Peyer's patch (tissue), 4 donors: Measurements from ENCODE around the gene RAB3GAP1.

Experiments used
- POLR2A ChIP-seq, 2 donors: fragments of 450-650 bp; IDR thresholded peaks; one replicate each; pipeline ENCODE4 v1.5.1; 2017; ENCODE audit warnings: antibody characterized with exemption in 2 of 2, mild to moderate bottlenecking in 2 of 2, moderate library complexity in 2 of 2
- TF ChIP-seq, protein P1 (sequence below), 6 experiments: fragments of 450-650 bp in 4 of 6; fragments of 200-600 bp in 2 of 6; sonication (generic) in 1 of 6; IDR thresholded peaks; one replicate each; pipeline ENCODE4 v1.5.1; 2017 to 2019; ENCODE audit warnings: antibody characterized with exemption in 6 of 6, mild to moderate bottlenecking in 3 of 6, moderate library complexity in 1 of 6

DNA sequence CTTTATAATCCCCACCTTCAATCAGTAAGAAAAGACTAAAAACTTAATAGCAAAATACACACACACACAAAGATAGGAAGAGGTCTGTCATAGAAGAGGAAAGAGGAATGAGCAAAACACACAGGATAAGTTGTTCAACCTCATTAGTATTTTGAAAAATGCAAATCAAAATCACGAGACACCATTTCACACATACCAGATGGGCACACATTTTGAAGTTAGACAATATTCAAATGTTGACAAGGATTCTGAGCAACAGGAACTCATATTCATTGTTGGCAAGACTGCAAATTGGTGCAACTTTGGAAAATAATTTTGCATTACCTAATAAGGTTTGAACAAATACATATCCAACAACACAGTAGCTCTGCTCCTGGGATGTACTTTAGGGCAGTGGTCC, 127.6 kb downstream of the RAB3GAP1 start:
- TF ChIP-seq, protein P1, sequence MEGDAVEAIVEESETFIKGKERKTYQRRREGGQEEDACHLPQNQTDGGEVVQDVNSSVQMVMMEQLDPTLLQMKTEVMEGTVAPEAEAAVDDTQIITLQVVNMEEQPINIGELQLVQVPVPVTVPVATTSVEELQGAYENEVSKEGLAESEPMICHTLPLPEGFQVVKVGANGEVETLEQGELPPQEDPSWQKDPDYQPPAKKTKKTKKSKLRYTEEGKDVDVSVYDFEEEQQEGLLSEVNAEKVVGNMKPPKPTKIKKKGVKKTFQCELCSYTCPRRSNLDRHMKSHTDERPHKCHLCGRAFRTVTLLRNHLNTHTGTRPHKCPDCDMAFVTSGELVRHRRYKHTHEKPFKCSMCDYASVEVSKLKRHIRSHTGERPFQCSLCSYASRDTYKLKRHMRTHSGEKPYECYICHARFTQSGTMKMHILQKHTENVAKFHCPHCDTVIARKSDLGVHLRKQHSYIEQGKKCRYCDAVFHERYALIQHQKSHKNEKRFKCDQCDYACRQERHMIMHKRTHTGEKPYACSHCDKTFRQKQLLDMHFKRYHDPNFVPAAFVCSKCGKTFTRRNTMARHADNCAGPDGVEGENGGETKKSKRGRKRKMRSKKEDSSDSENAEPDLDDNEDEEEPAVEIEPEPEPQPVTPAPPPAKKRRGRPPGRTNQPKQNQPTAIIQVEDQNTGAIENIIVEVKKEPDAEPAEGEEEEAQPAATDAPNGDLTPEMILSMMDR (IDR thresholded peaks at IDR 0.05) = no peak
- TF ChIP-seq POLR2A (IDR thresholded peaks at IDR 0.05) = no peak
